Natural killer cell (primary cell): Measurements from ENCODE around the gene COL1A1. TPM values are rescaled to one million over a fixed set of nuclear protein-coding genes. Genes with fewer than 3 reads are reported as not detected.
A peak's percentile ranks its signal among the peaks of the same experiment; 100 is the strongest.

Experiments used
- ATAC-seq, 3 donors: fragments of 150-1000 bp in 2 of 3; fragments of 200-7000 bp in 1 of 3; cut with Tn5 transposase; 1 replicate in 1 of 3; 2 replicates in 2 of 3; pipeline ENCODE4 v1.10.0; 2021; ENCODE audit warnings: mild to moderate bottlenecking in 2 of 3, moderate library complexity in 2 of 3
- DNase-seq, 2 donors: peaks; one replicate each; pipeline versions ENCODE4 v3.0.0 to v3.0.0-alpha.2; 2013 to 2021; ENCODE audit warnings: mixed read lengths in 1 of 2
- H3K27ac ChIP-seq: one replicate; pipeline ENCODE4 v1.5.1; 2013; ENCODE audit warnings: mild to moderate bottlenecking, low read length
- H3K27me3 ChIP-seq: one replicate; pipeline ENCODE4 v1.6.1; 2013; ENCODE audit warnings: low read length; ENCODE audit not compliant: control insufficient read depth, insufficient read depth
- H3K36me3 ChIP-seq: one replicate; pipeline ENCODE4 v1.6.1; 2013; ENCODE audit warnings: low read length; ENCODE audit not compliant: control insufficient read depth, insufficient read depth
- H3K4me1 ChIP-seq: one replicate; pipeline ENCODE4 v1.6.1; 2013; ENCODE audit warnings: low read length; ENCODE audit not compliant: control insufficient read depth, insufficient read depth
- H3K4me3 ChIP-seq: one replicate; pipeline ENCODE4 v1.5.1; 2013; ENCODE audit warnings: low read length
- H3K9me3 ChIP-seq: one replicate; pipeline ENCODE4 v1.6.1; 2013; ENCODE audit warnings: low read length; ENCODE audit not compliant: control insufficient read depth, insufficient read depth
- H3K27ac Mint-ChIP-seq, 2 donors: one replicate each; pipeline ENCODE4 v1.8.0; 2022; ENCODE audit warnings: mild to moderate bottlenecking in 2 of 2, mixed read lengths in 2 of 2, moderate library complexity in 1 of 2
- H3K27me3 Mint-ChIP-seq, 2 donors: one replicate each; pipeline ENCODE4 v1.8.0; 2022; ENCODE audit warnings: low read depth in 2 of 2, mixed read lengths in 2 of 2
- H3K36me3 Mint-ChIP-seq: one replicate; pipeline ENCODE4 v1.8.0; 2022; ENCODE audit warnings: mixed read lengths
- H3K4me1 Mint-ChIP-seq, 2 donors: one replicate each; pipeline ENCODE4 v1.8.0; 2022; ENCODE audit warnings: mixed read lengths in 2 of 2
- H3K4me3 Mint-ChIP-seq: one replicate; pipeline ENCODE4 v1.8.0; 2022; ENCODE audit warnings: mild to moderate bottlenecking, moderate library complexity, mixed read lengths
- H3K9me3 Mint-ChIP-seq, 2 donors: one replicate each; pipeline ENCODE4 v1.8.0; 2022; ENCODE audit warnings: mixed read lengths in 2 of 2
- WGBS: methylation state at CpG from one replicate; pipeline ENCODE4 v1.1.7; 2013; ENCODE audit warnings: missing lambda C conversion rate; ENCODE audit not compliant: insufficient coverage; 5-methylcytosine and 5-hydroxymethylcytosine counted together
- intact Hi-C: fragments of 100-400 bp; cut with micrococcal nuclease; formaldehyde crosslinking; loops from one replicate; pipeline ENCODE4 v1.14.2; 2022
- total RNA-seq, 4 donors: library from RNA; stranded (reverse); fragments of 120-200 nt in 1 of 4; gene quantifications; one replicate each; pipeline versions ENCODE4 v1.2.3 to v1.2.4, GENCODE V29; 2013 to 2022
- TF ChIP-seq, protein P1 (sequence below): fragments of 200-600 bp; IDR thresholded peaks from one replicate; pipeline ENCODE4 v1.8.0; 2022; ENCODE audit warnings: antibody characterized with exemption

COL1A1 gene
- total RNA-seq, 3 donors from 2014 or later (not counting 1 experiment from before 2014, with no cell fraction given): 2.3 to 7.5 (median 2.6) TPM

DNA sequence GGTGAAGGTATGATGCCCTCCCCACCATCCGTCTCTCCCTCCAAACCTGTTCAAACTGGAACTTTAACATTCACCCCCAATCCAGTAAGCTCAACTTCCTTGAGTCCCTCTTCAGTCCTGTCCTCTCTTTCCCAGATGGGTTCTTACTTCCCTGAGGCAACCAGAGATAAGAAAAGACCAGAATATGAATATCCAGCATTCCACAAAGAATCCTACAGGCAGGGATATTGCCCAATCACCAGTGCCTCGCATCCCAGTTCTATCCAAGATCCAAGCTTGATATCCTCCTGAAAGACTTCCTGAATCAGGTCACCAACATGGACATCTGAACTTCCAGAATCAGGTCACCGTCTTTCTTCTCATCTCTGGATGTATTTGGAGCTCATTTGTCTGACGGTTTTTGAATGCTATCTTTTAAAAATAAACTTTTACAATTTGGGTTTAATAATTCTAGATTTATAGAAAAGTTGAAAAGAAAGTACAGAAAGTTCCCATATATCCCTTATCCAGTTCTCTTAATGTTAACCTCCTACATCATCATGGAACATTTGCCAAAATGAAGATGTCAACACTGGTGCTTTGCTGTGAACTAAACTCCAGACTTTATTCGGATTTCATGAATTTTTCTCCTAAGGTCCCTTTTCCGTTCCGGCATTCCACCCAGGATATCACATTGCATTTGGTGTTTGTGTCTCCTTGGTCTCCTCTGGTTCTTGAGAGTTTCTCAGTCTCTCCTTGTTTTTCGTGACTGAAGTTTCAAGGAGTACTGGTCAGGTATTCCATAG, 13.7 kb upstream of the COL1A1 start:
- peaks cover 3% of the 10 kb centered on the region for H3K27me3 ChIP-seq
- DNase-seq (no peak), ATAC-seq (no peak)
- H3K36me3 Mint-ChIP-seq: no peaks in the 10 kb centered on the region
- no peak overlapping the region for H3K27ac ChIP-seq
- no peaks in the 10 kb centered on the region for H3K9me3 ChIP-seq
- 85% methylated on average over 6 of the region's 8 CpGs for WGBS
- no peaks in the 10 kb centered on the region for H3K36me3 ChIP-seq
- H3K27ac Mint-ChIP-seq: peak overlapping the region in 1 of 2 donors; percentile 48
- no peak overlapping the region for H3K4me3 ChIP-seq
- intact Hi-C loops: no loop called here
- peaks cover 22 to 48% of the 10 kb centered on the region in 2 donors for H3K27me3 Mint-ChIP-seq
- peaks cover 15 to 20% of the 10 kb centered on the region in 2 donors for H3K4me1 Mint-ChIP-seq
- H3K4me1 ChIP-seq: peaks cover 17% of the 10 kb centered on the region
- H3K9me3 Mint-ChIP-seq: no peaks in the 10 kb centered on the region
- H3K4me3 Mint-ChIP-seq: no peak overlapping the region
- TF ChIP-seq, protein P1, sequence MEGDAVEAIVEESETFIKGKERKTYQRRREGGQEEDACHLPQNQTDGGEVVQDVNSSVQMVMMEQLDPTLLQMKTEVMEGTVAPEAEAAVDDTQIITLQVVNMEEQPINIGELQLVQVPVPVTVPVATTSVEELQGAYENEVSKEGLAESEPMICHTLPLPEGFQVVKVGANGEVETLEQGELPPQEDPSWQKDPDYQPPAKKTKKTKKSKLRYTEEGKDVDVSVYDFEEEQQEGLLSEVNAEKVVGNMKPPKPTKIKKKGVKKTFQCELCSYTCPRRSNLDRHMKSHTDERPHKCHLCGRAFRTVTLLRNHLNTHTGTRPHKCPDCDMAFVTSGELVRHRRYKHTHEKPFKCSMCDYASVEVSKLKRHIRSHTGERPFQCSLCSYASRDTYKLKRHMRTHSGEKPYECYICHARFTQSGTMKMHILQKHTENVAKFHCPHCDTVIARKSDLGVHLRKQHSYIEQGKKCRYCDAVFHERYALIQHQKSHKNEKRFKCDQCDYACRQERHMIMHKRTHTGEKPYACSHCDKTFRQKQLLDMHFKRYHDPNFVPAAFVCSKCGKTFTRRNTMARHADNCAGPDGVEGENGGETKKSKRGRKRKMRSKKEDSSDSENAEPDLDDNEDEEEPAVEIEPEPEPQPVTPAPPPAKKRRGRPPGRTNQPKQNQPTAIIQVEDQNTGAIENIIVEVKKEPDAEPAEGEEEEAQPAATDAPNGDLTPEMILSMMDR: no peak

GRCh38 chr17:50213026-50214022, 11.9 kb upstream of the COL1A1 start:
- H3K9me3 Mint-ChIP-seq: no peaks in the 10 kb centered on the region
- H3K27ac Mint-ChIP-seq: peak overlapping the region in 1 of 2 donors; percentile 35
- intact Hi-C loops: no loop called here
- no peaks in the 10 kb centered on the region for H3K9me3 ChIP-seq
- H3K27me3 Mint-ChIP-seq: peaks cover 38 to 59% of the 10 kb centered on the region in 2 donors
- no peak overlapping the region for H3K27ac ChIP-seq
- ATAC-seq (peak; percentile 92 to 99 (median 94)), DNase-seq (peak; percentile 50 to 70)
- H3K36me3 ChIP-seq: no peaks in the 10 kb centered on the region
- 67% methylated on average over 8 of the region's 9 CpGs for WGBS
- H3K27me3 ChIP-seq: peaks cover 3% of the 10 kb centered on the region
- TF ChIP-seq, protein P1: no peak
- peaks cover 15 to 20% of the 10 kb centered on the region in 2 donors for H3K4me1 Mint-ChIP-seq
- H3K4me1 ChIP-seq: peaks cover 17% of the 10 kb centered on the region
- no peak overlapping the region for H3K4me3 ChIP-seq
- no peaks in the 10 kb centered on the region for H3K36me3 Mint-ChIP-seq
- no peak overlapping the region for H3K4me3 Mint-ChIP-seq

DNA sequence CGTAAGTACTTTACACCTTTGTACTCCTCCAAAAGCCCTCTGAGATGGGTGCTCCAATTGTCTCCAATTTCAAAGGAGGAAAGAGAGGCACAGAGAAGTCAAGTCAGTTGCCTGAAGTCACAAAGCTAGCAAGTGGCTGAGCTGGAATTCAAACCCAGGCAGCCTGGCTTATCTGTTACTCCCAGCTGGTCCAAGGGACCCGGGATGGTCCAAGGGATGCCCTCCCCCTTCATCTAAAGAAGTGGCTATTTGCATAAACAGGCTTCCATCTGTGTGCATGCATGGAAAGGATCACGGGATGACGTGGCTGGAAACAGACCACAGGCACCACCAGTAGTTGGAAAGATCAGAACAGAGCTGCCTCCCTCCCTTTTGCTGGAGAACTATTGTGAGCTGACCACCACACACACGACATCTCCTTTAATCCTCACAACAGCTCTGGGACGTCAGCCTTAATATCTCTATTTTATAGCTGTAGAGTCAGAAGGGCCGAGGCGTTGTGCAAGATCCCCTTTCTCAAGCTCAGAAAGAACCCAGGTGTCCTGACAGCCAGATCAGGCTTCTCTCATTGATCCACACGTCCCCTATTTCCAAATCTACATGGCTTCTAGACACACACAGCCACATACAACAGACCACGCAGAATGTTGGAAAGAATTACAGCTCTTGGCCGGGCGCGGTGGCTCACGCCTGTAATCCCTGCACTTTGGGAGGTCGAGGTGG, 10.9 kb upstream of the COL1A1 start:
- Histone ChIP-seq H3K27ac (no peak overlapping the region), H3K4me1 (peaks cover 17% of the 10 kb centered on the region), H3K27me3 (peaks cover 3% of the 10 kb centered on the region), H3K9me3 (no peaks in the 10 kb centered on the region), H3K4me3 (no peak overlapping the region), H3K36me3 (no peaks in the 10 kb centered on the region)
- no peak overlapping the region for H3K4me3 Mint-ChIP-seq
- intact Hi-C loops: no loop called here
- 83% methylated on average over 15 of the region's 15 CpGs for WGBS
- peak overlapping the region in 1 of 2 donors; percentile 35 for H3K27ac Mint-ChIP-seq
- TF ChIP-seq, protein P1: no peak
- peaks cover 15 to 20% of the 10 kb centered on the region in 2 donors for H3K4me1 Mint-ChIP-seq
- no peaks in the 10 kb centered on the region for H3K9me3 Mint-ChIP-seq
- no peaks in the 10 kb centered on the region for H3K36me3 Mint-ChIP-seq
- ATAC-seq (no peak), DNase-seq (no peak)
- H3K27me3 Mint-ChIP-seq: peaks cover 46 to 60% of the 10 kb centered on the region in 2 donors
